Stimulated activated CD8-positive, alpha-beta memory T cell treated with anti-CD3 and anti-CD28 coated beads, Interleukin-15, amount 100 ng/mL, for 24 hours (primary cell): ENCODE results near the gene CARD11.

Experiments used
- DNase-seq: peaks from one replicate; pipeline ENCODE4 v3.0.0-alpha.2; 2020; ENCODE audit warnings: low read depth

CARD11 gene

GRCh38 chr7:2939193-2939885, 104.3 kb downstream of the CARD11 start:
- no peak for DNase-seq

- no peak for DNase-seq
Measured at GRCh38 chr7:2938514-2939192, 105.0 kb downstream of the CARD11 start.

GRCh38 chr7:2937701-2938513, 105.8 kb downstream of the CARD11 start:
- no peak for DNase-seq

DNA sequence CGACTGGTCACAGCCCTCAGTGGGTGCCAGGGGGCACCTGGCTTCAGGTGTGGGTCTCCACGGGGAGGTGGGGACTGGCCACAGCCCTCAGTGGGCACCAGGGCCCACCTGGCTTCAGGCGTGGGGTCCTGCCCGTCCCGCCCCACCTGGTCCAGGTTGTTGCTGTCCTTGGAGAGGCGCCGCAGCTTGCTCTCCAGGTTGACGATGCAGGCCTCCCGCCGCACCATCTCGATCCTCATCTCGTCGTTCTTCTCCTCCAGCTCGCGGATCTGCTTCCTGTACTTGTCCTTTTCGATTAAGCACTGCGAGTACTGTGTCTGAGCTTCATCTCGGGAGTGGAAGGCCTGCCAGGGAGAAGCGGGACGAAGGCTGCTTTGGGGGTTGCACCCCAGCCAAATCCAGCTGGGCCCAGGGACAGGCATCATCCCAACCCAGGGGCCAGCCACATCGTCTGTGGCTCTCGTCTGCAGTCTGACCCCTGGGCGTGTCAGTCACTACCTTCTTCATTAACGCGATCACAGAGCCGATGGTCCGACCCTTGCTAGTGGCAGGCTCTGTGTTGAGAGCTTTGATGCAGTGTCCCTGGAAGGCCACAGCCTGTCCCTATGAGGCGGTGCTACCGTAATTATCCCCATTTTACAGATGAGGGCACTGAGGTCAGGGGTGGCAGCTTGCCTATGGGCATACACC, 106.6 kb downstream of the CARD11 start:
- no peak for DNase-seq

DNA sequence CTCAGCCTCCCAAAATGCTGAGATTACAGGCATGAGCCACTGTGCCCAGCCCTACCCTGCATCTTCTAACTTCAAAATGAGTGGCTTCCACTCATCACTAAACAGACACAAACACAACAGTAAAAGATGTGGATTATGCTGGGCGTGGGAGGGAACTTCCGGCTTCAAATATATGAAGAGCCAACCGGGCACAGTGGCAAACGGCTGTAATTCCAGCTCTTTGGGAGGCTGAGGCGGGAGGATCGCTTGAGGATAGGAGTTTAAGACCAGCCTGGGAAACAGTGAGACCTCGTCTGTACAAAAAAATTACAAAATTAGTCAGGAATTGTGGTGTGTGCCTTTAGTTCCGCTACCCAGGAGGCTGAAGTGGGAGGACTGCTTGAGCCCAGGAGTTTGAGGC, 107.4 kb downstream of the CARD11 start:
- DNase-seq, result no peak

DNA sequence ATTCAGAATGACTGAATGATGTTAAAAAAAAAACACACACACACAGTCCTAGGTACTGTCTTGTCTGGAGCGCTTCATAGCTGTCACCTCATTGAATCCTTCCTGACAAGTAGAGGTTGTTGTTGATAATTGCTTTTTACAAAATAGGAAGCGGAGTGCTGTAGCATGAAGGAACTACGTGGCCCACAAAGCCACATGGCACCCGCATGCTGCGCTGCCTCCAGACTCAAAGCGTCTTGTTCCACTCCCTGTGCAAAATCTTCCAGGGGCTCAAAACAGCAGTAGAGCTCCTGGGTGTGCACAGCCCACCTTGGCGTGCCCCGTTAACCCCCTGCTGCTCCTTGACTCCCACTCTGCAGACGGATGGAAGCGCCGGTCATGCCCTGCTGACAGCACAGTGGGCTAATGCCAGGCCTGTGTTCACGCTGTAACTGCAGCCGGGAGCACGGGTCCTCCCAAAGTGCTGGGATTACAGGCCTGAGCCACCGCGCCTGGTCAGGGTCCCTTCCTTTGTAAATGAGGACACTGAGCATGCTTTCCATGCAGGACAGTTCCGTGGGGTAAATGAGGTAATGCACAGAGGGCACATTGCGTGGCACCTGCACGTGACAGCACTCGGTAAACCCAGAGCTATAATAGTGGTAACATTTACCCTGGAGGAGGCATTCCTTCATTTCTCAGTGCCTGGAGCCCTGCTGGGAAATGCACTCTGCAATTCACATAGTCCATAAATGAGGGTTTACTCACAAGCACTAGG, 108.5 kb downstream of the CARD11 start:
- no peak for DNase-seq

- no peak for DNase-seq
Measured at GRCh38 chr7:2934211-2934731, 109.4 kb downstream of the CARD11 start.

- DNase-seq, result no peak
Measured at GRCh38 chr7:2932402-2933251, 111.0 kb downstream of the CARD11 start.

DNA sequence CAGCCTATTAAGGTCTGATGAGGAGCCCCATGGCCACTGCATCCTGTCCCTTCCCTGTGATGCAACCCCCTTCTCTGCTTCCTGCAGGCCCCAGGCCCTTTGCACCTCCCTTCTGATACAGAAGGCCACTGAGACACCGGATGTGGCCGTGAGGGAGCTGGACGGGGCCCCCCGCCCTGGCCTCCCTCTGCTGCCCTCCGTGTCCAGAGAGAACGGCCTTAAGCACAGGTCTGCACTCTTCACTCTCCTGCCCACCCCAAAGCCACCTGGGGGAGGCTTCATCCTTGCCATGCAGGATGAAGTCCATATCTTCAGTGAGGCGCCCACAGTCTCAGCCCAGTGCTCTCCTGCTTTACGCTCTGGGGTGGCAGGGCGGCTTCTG, 112.6 kb downstream of the CARD11 start:
- no peak for DNase-seq

DNA sequence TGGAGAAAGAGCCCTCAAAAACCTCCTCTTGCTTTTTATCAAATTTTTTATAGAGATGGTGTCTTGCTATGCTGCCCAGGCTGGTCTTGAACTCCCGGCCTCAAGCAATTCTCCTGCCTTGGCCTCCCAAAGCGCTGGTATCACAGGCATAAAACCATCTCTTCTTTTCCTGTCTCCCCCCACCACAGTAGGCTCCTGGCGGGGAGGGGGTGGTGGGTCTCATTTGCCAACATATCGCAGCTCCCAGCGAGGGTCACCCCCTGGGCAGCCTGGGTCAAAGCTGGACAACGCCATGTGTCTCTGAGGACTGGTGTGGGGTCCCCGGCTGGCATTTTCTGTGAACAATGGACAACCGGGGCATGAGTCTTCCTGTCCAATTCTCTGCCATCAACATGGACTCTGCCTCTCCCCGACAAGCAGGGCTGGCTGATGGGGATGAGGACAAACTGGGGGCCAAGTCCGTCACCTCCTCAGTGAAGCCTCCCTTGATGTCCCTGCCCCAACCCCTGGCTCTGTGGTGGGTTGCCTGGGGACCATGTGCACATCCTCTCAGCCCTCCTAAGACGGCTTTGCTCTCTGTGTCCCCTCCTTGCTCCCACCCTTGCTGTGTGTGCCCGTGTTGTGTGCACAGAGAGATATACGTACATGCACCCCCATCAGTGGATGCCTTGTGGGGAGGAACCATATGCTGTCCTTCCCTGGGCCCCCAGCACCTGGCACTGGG, 113.2 kb downstream of the CARD11 start:
- no peak for DNase-seq

DNA sequence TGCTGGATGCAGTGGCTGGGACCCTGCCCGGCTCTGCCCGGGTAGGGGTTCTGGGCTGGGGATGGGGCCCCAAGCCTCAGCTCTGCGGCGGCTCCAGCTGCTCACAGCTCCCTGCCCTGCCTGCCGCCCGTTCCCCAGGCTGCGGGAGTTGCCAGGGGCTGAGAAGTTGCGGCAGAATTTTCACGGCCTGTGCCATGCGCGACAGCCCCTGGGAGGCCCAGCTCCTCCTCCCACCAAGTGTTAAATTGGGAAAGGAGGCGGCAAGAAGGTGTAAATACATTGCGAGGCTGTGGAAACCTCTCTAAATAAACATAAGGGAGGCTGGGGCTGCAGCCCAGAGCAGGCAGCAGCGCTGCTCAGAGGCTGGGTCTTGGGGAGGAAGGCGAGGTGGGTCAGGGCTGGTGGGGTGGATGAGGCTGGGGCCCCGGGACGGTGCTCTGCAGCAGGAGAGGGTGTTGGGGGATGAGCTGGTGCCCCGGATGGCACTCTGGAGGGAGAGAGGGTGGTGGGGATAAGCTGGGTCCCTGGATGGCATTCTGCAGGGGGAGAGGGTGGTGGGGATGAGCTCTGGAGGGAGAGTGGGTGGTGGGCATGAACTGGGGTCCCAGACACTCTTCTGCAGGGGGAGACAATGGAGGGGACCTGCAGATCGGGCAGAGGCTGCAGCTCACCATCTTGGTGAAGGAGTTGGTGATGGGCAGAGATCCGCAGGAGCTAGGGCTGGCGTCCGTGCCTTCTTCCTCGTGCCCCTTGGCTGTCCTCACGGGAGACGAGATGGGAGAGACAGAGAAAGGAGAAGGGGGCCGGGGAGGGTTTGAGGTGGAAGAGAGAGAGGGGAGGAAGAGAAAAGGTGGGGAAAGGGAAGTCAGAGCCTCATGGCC, 114.1 kb downstream of the CARD11 start:
- no peak for DNase-seq

GRCh38 chr7:2928613-2929311, 114.9 kb downstream of the CARD11 start:
- DNase-seq, result no peak

DNA sequence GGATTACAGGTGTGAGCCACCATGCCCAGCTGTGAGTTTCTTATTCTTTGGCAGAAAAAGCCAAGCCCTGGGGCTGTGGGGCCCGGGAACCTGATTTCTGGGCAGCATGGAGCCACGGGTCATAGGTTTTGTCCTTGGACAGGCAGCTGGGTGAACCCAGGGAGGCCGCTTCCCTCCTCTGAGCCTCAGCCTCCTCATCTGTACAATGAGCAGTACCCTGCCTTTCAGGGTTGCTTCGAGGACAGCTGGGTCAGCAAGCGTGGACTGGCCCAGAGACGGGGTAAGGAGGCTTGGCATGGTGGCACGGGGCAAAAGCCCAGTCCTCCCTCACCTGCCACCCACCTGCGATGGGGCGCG, 115.4 kb downstream of the CARD11 start:
- DNase-seq, result no peak

GRCh38 chr7:2927592-2927991, 116.1 kb downstream of the CARD11 start:
- DNase-seq, result no peak

GRCh38 chr7:2926896-2927405, 116.7 kb downstream of the CARD11 start:
- DNase-seq, result no peak

- DNase-seq, result no peak
Measured at GRCh38 chr7:2926120-2926895, 117.4 kb downstream of the CARD11 start.
